Measurements from ENCODE around the gene LRRC14B.

- TF ChIP-seq CTCF (IDR thresholded peaks at IDR 0.05 in 4 of 5, conservative IDR thresholded peaks at IDR 0.05 in 1 of 5): no peak
- TF ChIP-seq POLR2A (IDR thresholded peaks at IDR 0.05): no peak
Measured at GRCh38 chr5:178110-178509, 13.2 kb upstream of the LRRC14B start.
